Stomach (tissue), 9 donors: ENCODE data around the gene B2M. TPM values are rescaled to one million over a fixed set of nuclear protein-coding genes. Genes with fewer than 3 reads are reported as not detected.
"Not testable (repeated sequence)": the region's sequence is repeated elsewhere in the genome, so short reads cannot be mapped to it uniquely, and the experiment has no call there.

ENCODE experiments used
- DNase-seq, 2 donors: peaks; one replicate each; pipeline versions ENCODE4 v3.0.0 to v3.0.0-alpha.2; 2013 to 2019
- H3K27ac ChIP-seq, 5 donors: fragments of 200-600 bp in 4 of 5; sonication (generic) in 4 of 5; one replicate each; pipeline ENCODE4 v1.5.1; 2013 to 2019; ENCODE audit warnings: mild to moderate bottlenecking in 1 of 5, moderate library complexity in 1 of 5
- H3K27me3 ChIP-seq, 3 donors: fragments of 200-600 bp; sonication (generic); one replicate each; pipeline ENCODE4 v1.5.1; 2017 to 2019; ENCODE audit warnings: mixed run types in 1 of 3
- H3K36me3 ChIP-seq, 4 donors: fragments of 200-600 bp; sonication (generic); 1 replicate in 3 of 4; 2 replicates in 1 of 4; pipeline ENCODE4 v1.5.1; 2016 to 2019
- H3K4me1 ChIP-seq, 4 donors: fragments of 200-600 bp; sonication (generic); one replicate each; pipeline ENCODE4 v1.5.1; 2016 to 2019
- H3K4me3 ChIP-seq, 4 donors: fragments of 200-600 bp; sonication (generic) in 3 of 4; one replicate each; pipeline ENCODE4 v1.5.1; 2016 to 2019; ENCODE audit warnings: mild to moderate bottlenecking in 1 of 4
- H3K9me3 ChIP-seq, 4 donors: fragments of 200-600 bp; sonication (generic); one replicate each; pipeline ENCODE4 v1.5.1; 2016 to 2019
- CTCF ChIP-seq, 7 experiments: fragments of 450-650 bp in 4 of 7; fragments of 200-600 bp in 3 of 7; sonication (generic) in 3 of 7; IDR thresholded peaks; one replicate each; pipeline ENCODE4 v1.5.1; 2016 to 2019; ENCODE audit warnings: antibody characterized with exemption in 7 of 7, control low read depth in 2 of 7, mild to moderate bottlenecking in 1 of 7
- EP300 ChIP-seq: sonication (generic); formaldehyde crosslinking; IDR thresholded peaks from one replicate; pipeline ENCODE4 v1.6.1; 2017; ENCODE audit warnings: antibody characterized with exemption
- POLR2A ChIP-seq, 4 donors: fragments of 450-650 bp; IDR thresholded peaks; one replicate each; pipeline ENCODE4 v1.6.1; 2016; ENCODE audit warnings: antibody characterized with exemption in 4 of 4, control low read depth in 2 of 4, mild to moderate bottlenecking in 1 of 4, moderate library complexity in 1 of 4
- POLR2AphosphoS5 ChIP-seq, 3 donors: sonication (generic); formaldehyde crosslinking; IDR thresholded peaks; one replicate each; pipeline ENCODE4 v1.6.1; 2016; ENCODE audit warnings: antibody characterized with exemption in 3 of 3
- WGBS, 5 donors: extraction: QIAGEN DNeasy Blood & Tissue Kit in 3 of 5; methylation state at CpG; one replicate each; pipeline versions ENCODE4 v1.1.5 to v1.1.7; 2013 to 2018; 5-methylcytosine and 5-hydroxymethylcytosine counted together
- intact Hi-C: fragments of 100-400 bp; cut with DNase I; formaldehyde crosslinking; loops from one replicate; pipeline ENCODE4 v1.15.1; 2023; ENCODE audit warnings: low total_unique reads
- polyA plus RNA-seq, 3 donors: library from polyadenylated mRNA; stranded (reverse); fragments of 200-250 nt; gene quantifications; one replicate each; pipeline ENCODE4 v1.2.3, GENCODE V29; 2013
- total RNA-seq, 5 donors: library from RNA; depleted of rRNA; stranded (reverse); fragments of >200 nt; gene quantifications; one replicate each; pipeline versions ENCODE4 v1.1.0 to v1.2.3, GENCODE V29; 2014 to 2016
- donor health status: healthy with polysubstance abuse.
- donor health status: Bipolar disorder and iron deficiency.
- donor health status: healthy.

B2M gene
- total and polyA plus RNA-seq, 8 donors: 815 to 3,849 (median 1,903) TPM

GRCh38 chr15:44675911-44676310 is 35.4 kb upstream of the B2M start:
- Histone ChIP-seq H3K27me3 (no peaks in the 10 kb centered on the region), H3K9me3 (no peaks in the 10 kb centered on the region), H3K36me3 (no peaks in the 10 kb centered on the region), H3K4me1 (no peaks in the 10 kb centered on the region), H3K4me3 (no peak overlapping the region), H3K27ac (no peak overlapping the region)
- no peak for DNase-seq
- 82 to 86% (median 85%) methylated on average over 5 of the region's 5 CpGs for WGBS, 5 donors
- intact Hi-C loops: no loop called here
- TF ChIP-seq POLR2A (IDR thresholded peaks at IDR 0.05) (no peak), CTCF (IDR thresholded peaks at IDR 0.05) (no peak), POLR2AphosphoS5 (IDR thresholded peaks at IDR 0.05) (no peak), EP300 (no peak)

- intact Hi-C loops: no loop called here
- Histone ChIP-seq H3K4me1 (no peaks in the 10 kb centered on the region), H3K9me3 (no peaks in the 10 kb centered on the region), H3K4me3 (no peak overlapping the region), H3K27me3 (no peaks in the 10 kb centered on the region), H3K27ac (peak overlapping the region in 1 of 5 donors; percentile 17), H3K36me3 (no peaks in the 10 kb centered on the region)
- TF ChIP-seq CTCF (IDR thresholded peaks at IDR 0.05): no peak
- no peak for TF ChIP-seq POLR2A (IDR thresholded peaks at IDR 0.05)
- no peak for TF ChIP-seq POLR2AphosphoS5 (IDR thresholded peaks at IDR 0.05)
- no peak for TF ChIP-seq EP300
- no peak for DNase-seq
- 53 to 78% (median 64%) methylated on average over 6 to 7 of the region's 7 CpGs for WGBS, 5 donors
Observed at GRCh38 chr15:44676676-44677075, 34.6 kb upstream of the B2M start.

GRCh38 chr15:44682211-44682610 is 29.1 kb upstream of the B2M start:
- Histone ChIP-seq H3K9me3 (no peaks in the 10 kb centered on the region), H3K27ac (peak overlapping the region in 2 of 5 donors; percentile 64 to 67), H3K4me3 (no peak overlapping the region), H3K4me1 (peaks cover 13 to 16% (median 14%) of the 10 kb centered on the region in 4 donors), H3K27me3 (no peaks in the 10 kb centered on the region), H3K36me3 (no peaks in the 10 kb centered on the region)
- 77 to 95% (median 87%) methylated on average over 2 of the region's 2 CpGs for whole genome bisulfite sequencing, 5 donors
- intact Hi-C loops: no loop called here
- DNase-seq: no peak
- TF ChIP-seq EP300 (no peak), POLR2A (IDR thresholded peaks at IDR 0.05) (no peak)

- intact Hi-C loops, H3K9me3 ChIP-seq, H3K27me3 ChIP-seq, H3K36me3 ChIP-seq, H3K4me3 ChIP-seq: not testable (repeated sequence)
- peaks cover 13 to 16% (median 14%) of the 10 kb centered on the region in 4 donors for H3K4me1 ChIP-seq
- peak in 1 of 3 donors; percentile 69 for TF ChIP-seq POLR2AphosphoS5 (IDR thresholded peaks at IDR 0.05)
- 20 to 33% (median 27%) methylated on average over 7 to 8 of the region's 8 CpGs for WGBS, 5 donors
- H3K27ac ChIP-seq: peak overlapping the region; percentile 43 to 80 (median 67)
- peak; percentile 91 to 93 for DNase-seq
Observed at GRCh38 chr15:44682809-44683682, 28.3 kb upstream of the B2M start.

GRCh38 chr15:44689318-44689717 is 22.0 kb upstream of the B2M start:
- H3K27me3 ChIP-seq, DNase-seq, H3K9me3 ChIP-seq, H3K4me1 ChIP-seq, H3K27ac ChIP-seq, H3K36me3 ChIP-seq, intact Hi-C loops, H3K4me3 ChIP-seq: not testable (repeated sequence)
- 68 to 88% (median 82%) methylated on average over 2 of the region's 2 CpGs for WGBS, 5 donors

- H3K27me3 ChIP-seq, H3K4me3 ChIP-seq, H3K27ac ChIP-seq, DNase-seq, H3K36me3 ChIP-seq, H3K4me1 ChIP-seq, intact Hi-C loops, H3K9me3 ChIP-seq: not testable (repeated sequence)
- 52 to 67% (median 57%) methylated on average over 1 of the region's 1 CpG for WGBS, 5 donors
Observed at GRCh38 chr15:44690245-44690644, 21.1 kb upstream of the B2M start.
